H1 (cell line): Measurements from ENCODE around the gene CACNG6. TPM values are rescaled to one million over a fixed set of nuclear protein-coding genes. Genes with fewer than 3 reads are reported as not detected.

Source experiments
- CTCF ChIA-PET: fragments of 300-600 bp; sonication (Branson Sonifier 250); formaldehyde crosslinking; loops from one replicate; lab custom pipeline; 2021; ENCODE audit not compliant: partially characterized antibody; lab: Charles Lee
- POLR2A ChIA-PET: fragments of 300-600 bp; sonication (Branson Sonifier 250); formaldehyde crosslinking; loops from one replicate; lab custom pipeline; 2021; ENCODE audit warnings: inconsistent platforms; ENCODE audit not compliant: partially characterized antibody; lab: Charles Lee
- DNase-seq, 2 experiments: peaks; one replicate each; pipeline versions ENCODE4 v3.0.0 to v3.0.0-alpha.2; 2010 to 2022; ENCODE audit warnings: low spot score in 2 of 2, low read depth in 1 of 2, mixed read lengths in 1 of 2
- FAIRE-seq: peaks from 2 replicates; lab custom pipeline; 2011; peaks lifted over from hg19 to GRCh38; lab: Jason Lieb, UNC
- H2AFZ ChIP-seq: 2 replicates; pipeline ENCODE4 v1.8.1; 2012; ENCODE audit warnings: low read length, inconsistent platforms
- H2AK5ac ChIP-seq: 2 replicates; pipeline ENCODE4 v1.6.1; 2013; ENCODE audit warnings: low read depth, low read length
- H2BK120ac ChIP-seq: replicated peaks from 2 replicates; pipeline ENCODE3; 2013; ENCODE audit warnings: low read depth, low read length, inconsistent platforms
- H2BK12ac ChIP-seq: 2 replicates; pipeline ENCODE4 v1.6.1; 2013; ENCODE audit warnings: low read depth, low read length
- H2BK15ac ChIP-seq: 2 replicates; pipeline ENCODE4 v1.6.1; 2013; ENCODE audit warnings: low read length
- H2BK20ac ChIP-seq: 2 replicates; pipeline ENCODE4 v1.6.1; 2013; ENCODE audit warnings: low read length
- H2BK5ac ChIP-seq: 2 replicates; pipeline ENCODE4 v1.6.1; 2013; ENCODE audit warnings: low read depth, low read length
- H3K14ac ChIP-seq: 2 replicates; pipeline ENCODE4 v1.6.1; 2013; ENCODE audit warnings: inconsistent platforms; ENCODE audit not compliant: insufficient read length
- H3K18ac ChIP-seq: 2 replicates; pipeline ENCODE4 v1.6.1; 2013; ENCODE audit warnings: low read length; ENCODE audit errors: extremely low read depth
- H3K23ac ChIP-seq: 2 replicates; pipeline ENCODE4 v1.6.1; 2013; ENCODE audit warnings: inconsistent platforms; ENCODE audit not compliant: insufficient read length
- H3K23me2 ChIP-seq: 2 replicates; pipeline ENCODE4 v1.6.1; 2013; ENCODE audit warnings: low read depth, low read length
- H3K27ac ChIP-seq: 2 replicates; pipeline ENCODE4 v1.6.1; 2011; ENCODE audit warnings: low read depth, low read length, inconsistent platforms
- H3K27me3 ChIP-seq, 4 experiments: replicated peaks in 1 of 4; 1 replicate in 1 of 4; 2 replicates in 3 of 4; pipeline versions ENCODE4 v1.6.1 to v1.8.1; 2011 to 2013; ENCODE audit warnings: low read length in 3 of 4, mild to moderate bottlenecking in 3 of 4, inconsistent platforms in 2 of 4, mixed read lengths in 2 of 4, moderate library complexity in 1 of 4; ENCODE audit not compliant: control insufficient read depth in 3 of 4, insufficient read depth in 3 of 4; ENCODE audit errors: extremely low read depth in 1 of 4
- H3K36me3 ChIP-seq, 4 experiments: 2 replicates each; pipeline versions ENCODE4 v1.6.1 to v1.8.1; 2011 to 2013; ENCODE audit warnings: mild to moderate bottlenecking in 4 of 4, low read length in 3 of 4, moderate library complexity in 2 of 4, control low read depth in 1 of 4, inconsistent platforms in 1 of 4; ENCODE audit not compliant: insufficient read depth in 4 of 4, control insufficient read depth in 2 of 4
- H3K4ac ChIP-seq: replicated peaks from 2 replicates; pipeline ENCODE3; 2013; ENCODE audit warnings: low read length, low read depth, mixed read lengths, inconsistent platforms; ENCODE audit not compliant: insufficient read length
- H3K4me1 ChIP-seq, 4 experiments: replicated peaks in 1 of 4; 1 replicate in 1 of 4; 2 replicates in 3 of 4; pipeline versions ENCODE4 v1.6.1 to v1.8.1; 2011 to 2013; ENCODE audit warnings: low read length in 3 of 4, inconsistent platforms in 2 of 4, mixed read lengths in 1 of 4; ENCODE audit not compliant: insufficient read depth in 4 of 4, control insufficient read depth in 3 of 4
- H3K4me2 ChIP-seq, 2 experiments: 2 replicates each; pipeline versions ENCODE4 v1.6.1 to v1.8.1; 2011 to 2013; ENCODE audit warnings: low read depth in 2 of 2, low read length in 2 of 2, control low read depth in 1 of 2, inconsistent platforms in 1 of 2, mild to moderate bottlenecking in 1 of 2; ENCODE audit not compliant: insufficient read depth in 1 of 2
- H3K4me3 ChIP-seq, 4 experiments: fragments of 200-600, 300-600 bp in 1 of 4; sonication (generic), shearing (Covaris generic), sonication (Bioruptor Twin) in 1 of 4; 2 replicates each; pipeline versions ENCODE4 v1.5.1 to v1.8.1; 2011 to 2016; ENCODE audit warnings: low read length in 4 of 4, low read depth in 3 of 4, control low read depth in 2 of 4, inconsistent platforms in 2 of 4, mild to moderate bottlenecking in 2 of 4, mixed read lengths in 1 of 4, moderate library complexity in 1 of 4; ENCODE audit not compliant: insufficient read depth in 2 of 4; ENCODE audit errors: extremely low read depth in 1 of 4
- H3K56ac ChIP-seq: replicated peaks from 2 replicates; pipeline ENCODE3; 2013; ENCODE audit warnings: low read depth, mild to moderate bottlenecking, mixed read lengths, low read length, inconsistent platforms; ENCODE audit not compliant: insufficient read length
- H3K79me1 ChIP-seq: 2 replicates; pipeline ENCODE4 v1.6.1; 2013; ENCODE audit warnings: low read depth, low read length, control low read depth
- H3K79me2 ChIP-seq, 2 experiments: 2 replicates each; pipeline versions ENCODE4 v1.6.1 to v1.8.1; 2012 to 2013; ENCODE audit warnings: low read length in 2 of 2, mild to moderate bottlenecking in 2 of 2, inconsistent platforms in 1 of 2; ENCODE audit not compliant: insufficient read depth in 2 of 2, control insufficient read depth in 1 of 2
- H3K9ac ChIP-seq, 4 experiments: replicated peaks in 1 of 4; 1 replicate in 1 of 4; 2 replicates in 3 of 4; pipeline versions ENCODE4 v1.6.1 to v1.8.1; 2011 to 2013; ENCODE audit warnings: low read depth in 3 of 4, low read length in 3 of 4, control low read depth in 2 of 4, mild to moderate bottlenecking in 2 of 4, moderate library complexity in 2 of 4, inconsistent platforms in 1 of 4; ENCODE audit errors: extremely low read depth in 1 of 4
- H3K9me3 ChIP-seq, 2 experiments: 2 replicates each; pipeline versions ENCODE4 v1.6.1 to v1.8.1; 2012 to 2013; ENCODE audit warnings: mild to moderate bottlenecking in 2 of 2, moderate library complexity in 2 of 2, control low read depth in 1 of 2, inconsistent platforms in 1 of 2, low read depth in 1 of 2, low read length in 1 of 2, mixed read lengths in 1 of 2; ENCODE audit not compliant: insufficient read depth in 2 of 2
- H4K20me1 ChIP-seq, 2 experiments: replicated peaks in 1 of 2; 2 replicates each; pipeline versions ENCODE3 to v1.8.1; 2011 to 2013; ENCODE audit warnings: inconsistent platforms in 2 of 2, low read length in 2 of 2, mild to moderate bottlenecking in 1 of 2; ENCODE audit not compliant: insufficient read depth in 2 of 2, control insufficient read depth in 1 of 2
- H4K5ac ChIP-seq: 2 replicates; pipeline ENCODE4 v1.6.1; 2013; ENCODE audit warnings: low read length, low read depth, mixed read lengths, inconsistent platforms; ENCODE audit not compliant: insufficient read length
- H4K8ac ChIP-seq: 2 replicates; pipeline ENCODE4 v1.8.0; 2013; ENCODE audit warnings: mild to moderate bottlenecking, moderate library complexity, low read length, inconsistent platforms; ENCODE audit not compliant: insufficient read depth; ENCODE audit errors: extremely low read depth
- H4K91ac ChIP-seq: replicated peaks from 2 replicates; pipeline ENCODE3; 2013; ENCODE audit warnings: low read length, mixed read lengths, inconsistent platforms; ENCODE audit not compliant: insufficient read length
- CEBPB ChIP-seq: IDR thresholded peaks from 2 replicates; pipeline ENCODE4 v1.6.1; 2012; ENCODE audit warnings: low read depth, low read length
- CTCF ChIP-seq, 3 experiments: IDR thresholded peaks; 1 replicate in 2 of 3; 2 replicates in 1 of 3; pipeline versions ENCODE4 v1.5.1 to v1.6.1; 2011; ENCODE audit warnings: low read length in 3 of 3, mild to moderate bottlenecking in 3 of 3, inconsistent platforms in 2 of 3, low read depth in 1 of 3, moderate library complexity in 1 of 3; ENCODE audit not compliant: insufficient read depth in 1 of 3; ENCODE audit errors: control extremely low read depth in 1 of 3
- EGR1 ChIP-seq: IDR thresholded peaks from 2 replicates; pipeline ENCODE4 v1.6.1; 2011; ENCODE audit warnings: low read depth, low read length, borderline replicate concordance
- JUND ChIP-seq: IDR thresholded peaks from 2 replicates; pipeline ENCODE4 v1.6.1; 2011; ENCODE audit warnings: mild to moderate bottlenecking, improper control_type of control experiment, low read length
- POLR2AphosphoS5 ChIP-seq: IDR thresholded peaks from 2 replicates; pipeline ENCODE4 v1.6.1; 2011; ENCODE audit warnings: low read depth, low read length
- RAD21 ChIP-seq, 2 experiments: IDR thresholded peaks in 1 of 2; conservative IDR thresholded peaks in 1 of 2; 2 replicates each; pipeline ENCODE4 v1.6.1; 2011; ENCODE audit warnings: low read depth in 2 of 2, low read length in 2 of 2, improper control_type of control experiment in 1 of 2, inconsistent platforms in 1 of 2, mild to moderate bottlenecking in 1 of 2, moderate library complexity in 1 of 2
- RNF2 ChIP-seq: fragments of 200-900, 300-1000 bp; sonication (generic); IDR thresholded peaks from 2 replicates; pipeline ENCODE4 v1.7.1; 2016; ENCODE audit warnings: borderline replicate concordance, low read depth, mild to moderate bottlenecking, antibody characterized with exemption, low read length; ENCODE audit not compliant: poor library complexity, severe bottlenecking; ENCODE audit errors: missing control alignments
- SIRT6 ChIP-seq: IDR thresholded peaks from one replicate; pipeline ENCODE4 v1.7.1; 2012; ENCODE audit warnings: low read length, inconsistent platforms
- SIX5 ChIP-seq: IDR thresholded peaks from 2 replicates; pipeline ENCODE4 v1.6.1; 2011; ENCODE audit warnings: mild to moderate bottlenecking, low read depth, low read length
- SP4 ChIP-seq: IDR thresholded peaks from 2 replicates; pipeline ENCODE4 v1.6.1; 2012; ENCODE audit warnings: low read length, inconsistent platforms
- TEAD4 ChIP-seq: IDR thresholded peaks from 2 replicates; pipeline ENCODE4 v1.6.1; 2012; ENCODE audit warnings: low read depth, low read length, inconsistent platforms, mixed read lengths
- YY1 ChIP-seq: IDR thresholded peaks from 2 replicates; pipeline ENCODE4 v1.6.1; 2011; ENCODE audit warnings: low read depth, mild to moderate bottlenecking, low read length
- WGBS, 2 experiments: shearing (Covaris generic) in 1 of 2; methylation state at CpG; one replicate each; pipeline versions ENCODE4 v1.1.6 to v1.1.7; 2013 to 2015; ENCODE audit warnings: low lambda C conversion rate in 2 of 2, mixed read lengths in 2 of 2, inconsistent platforms in 1 of 2, low coverage in 1 of 2, missing lambda C conversion rate in 1 of 2; ENCODE audit not compliant: insufficient replicate concordance in 2 of 2, insufficient coverage in 1 of 2, insufficient read length in 1 of 2; ENCODE audit errors: extremely low coverage in 1 of 2, missing lambda C conversion rate in 1 of 2; 5-methylcytosine and 5-hydroxymethylcytosine counted together
- polyA plus RNA-seq, 7 experiments: library from polyadenylated mRNA; depleted of rRNA in 3 of 7; stranded (reverse) in 5 of 7; unstranded in 2 of 7; fragments of >200 nt in 5 of 7; fragments of 200-250 nt in 2 of 7; gene quantifications; 1 replicate in 5 of 7; 2 replicates in 1 of 7; 4 replicates in 1 of 7; pipeline versions ENCODE4 v1.2.1 to v1.2.3, GENCODE V29; 2011 to 2013; ENCODE audit warnings: missing spikeins in 2 of 7, mixed read lengths in 2 of 7
- total RNA-seq: library from RNA; stranded (reverse); fragmentation: NEBNext Ultra II Directional; extraction: Animal tissue kit (Norgen Biotek cat#: 25700); gene quantifications from 2 replicates; pipeline ENCODE4 v1.2.1, GENCODE V29; 2021

CACNG6 gene
- total and polyA plus RNA-seq, 2 of the 8 experiments (the other 6 are each of a cell fraction or from before 2014, with no cell fraction given): 1.2 to 1.6 TPM

- H3K4me2 ChIP-seq: no peak overlapping the region
- H4K5ac ChIP-seq: no peak overlapping the region
- H3K79me2 ChIP-seq: no peaks in the 10 kb centered on the region
- H2AK5ac ChIP-seq: no peak overlapping the region
- H2BK5ac ChIP-seq: no peak overlapping the region
- no peak overlapping the region for H4K91ac ChIP-seq
- no peak overlapping the region for H3K9ac ChIP-seq
- DNase-seq: no peak
- no peak overlapping the region for H3K18ac ChIP-seq
- no peaks in the 10 kb centered on the region for H3K79me1 ChIP-seq
- H3K4ac ChIP-seq: no peak overlapping the region
- H4K20me1 ChIP-seq: no peaks in the 10 kb centered on the region
- peaks cover 6% of the 10 kb centered on the region; the same call in 1 of the 2 replicates for H3K23me2 ChIP-seq
- H2AFZ ChIP-seq: no peak overlapping the region
- no peak overlapping the region for H3K56ac ChIP-seq
- ChIA-PET POLR2A (interaction anchor here (0.6 to 3.5 kb wide), 15 partner anchors 10 to 327 kb away, joined by 3 to 33 read pairs (median 4); no protein-coding TSS in a partner anchor), CTCF (interaction anchor here (0.6 to 3.9 kb wide), 52 partner anchors 8 to 1101 kb away, joined by 3 to 33 read pairs (median 4); partner anchors contain the start of genes MYADM and PRKCG)
- H4K8ac ChIP-seq: no peak overlapping the region
- no peak overlapping the region for H2BK15ac ChIP-seq
- WGBS, 2 experiments: 60% methylated on average over 5 of the region's 5 CpGs; no CpG with 5 or more reads in 1 of the 2 experiments
- no peak overlapping the region for H3K4me3 ChIP-seq
- H3K4me1 ChIP-seq: peaks cover 0 to 14% (median 7%) of the 10 kb centered on the region in 4 experiments; a peak in 4 of 7 replicates
- no peak overlapping the region for H3K14ac ChIP-seq
- FAIRE-seq: peak; percentile 96
- H3K27me3 ChIP-seq: no peaks in the 10 kb centered on the region
- H2BK12ac ChIP-seq: no peak overlapping the region
- no peak overlapping the region for H2BK20ac ChIP-seq
- H3K23ac ChIP-seq: no peak overlapping the region
- no peak overlapping the region for H2BK120ac ChIP-seq
- no peaks in the 10 kb centered on the region for H3K36me3 ChIP-seq
- H3K27ac ChIP-seq: no peak overlapping the region
- H3K9me3 ChIP-seq: no peaks in the 10 kb centered on the region
- TF ChIP-seq SIX5: no peak
- no peak for TF ChIP-seq CEBPB
- no peak for TF ChIP-seq SIRT6
- TF ChIP-seq RAD21 (IDR thresholded peaks at IDR 0.05 in 1 of 2, conservative IDR thresholded peaks at IDR 0.05 in 1 of 2; ENCODE audit: low read depth in 2 of 2, low read length in 2 of 2): peak; percentile 65 to 74
- TF ChIP-seq TEAD4: peak; percentile 77; the same call in 1 of the 2 replicates
- TF ChIP-seq RNF2: no peak
- no peak for TF ChIP-seq SP4
- 0 out of 2 replicates have a peak, but pooled peaks have one; percentile 13 for TF ChIP-seq YY1
- no peak for TF ChIP-seq JUND
- TF ChIP-seq EGR1: no peak
- peak; percentile 32 to 74 (median 67) for TF ChIP-seq CTCF (IDR thresholded peaks at IDR 0.05; ENCODE audit: control extremely low read depth in 1 of 3, insufficient read depth in 1 of 3, low read depth in 1 of 3, low read length in 3 of 3)
- TF ChIP-seq POLR2AphosphoS5: no peak
These were observed 43.8 kb upstream of the CACNG6 start for GRCh38 chr19:53947624-53948023.
